Prostate gland (tissue), 2 donors: ENCODE data around the gene CEBPB.

Experiments used
- POLR2A ChIP-seq: fragments of 450-650 bp; IDR thresholded peaks from one replicate; pipeline ENCODE4 v1.6.1; 2016; ENCODE audit warnings: antibody characterized with exemption, mild to moderate bottlenecking
- POLR2AphosphoS5 ChIP-seq: sonication (generic); formaldehyde crosslinking; IDR thresholded peaks from one replicate; pipeline ENCODE4 v1.6.1; 2017; ENCODE audit warnings: antibody characterized with exemption
- TF ChIP-seq, protein P1 (sequence below), 4 experiments: fragments of 200-600 bp in 2 of 4; fragments of 450-650 bp in 2 of 4; sonication (generic) in 2 of 4; IDR thresholded peaks; 1 replicate in 3 of 4; 2 replicates in 1 of 4; pipeline ENCODE4 v1.5.1; 2016 to 2019; ENCODE audit warnings: antibody characterized with exemption in 4 of 4, mild to moderate bottlenecking in 2 of 4, moderate library complexity in 2 of 4

DNA sequence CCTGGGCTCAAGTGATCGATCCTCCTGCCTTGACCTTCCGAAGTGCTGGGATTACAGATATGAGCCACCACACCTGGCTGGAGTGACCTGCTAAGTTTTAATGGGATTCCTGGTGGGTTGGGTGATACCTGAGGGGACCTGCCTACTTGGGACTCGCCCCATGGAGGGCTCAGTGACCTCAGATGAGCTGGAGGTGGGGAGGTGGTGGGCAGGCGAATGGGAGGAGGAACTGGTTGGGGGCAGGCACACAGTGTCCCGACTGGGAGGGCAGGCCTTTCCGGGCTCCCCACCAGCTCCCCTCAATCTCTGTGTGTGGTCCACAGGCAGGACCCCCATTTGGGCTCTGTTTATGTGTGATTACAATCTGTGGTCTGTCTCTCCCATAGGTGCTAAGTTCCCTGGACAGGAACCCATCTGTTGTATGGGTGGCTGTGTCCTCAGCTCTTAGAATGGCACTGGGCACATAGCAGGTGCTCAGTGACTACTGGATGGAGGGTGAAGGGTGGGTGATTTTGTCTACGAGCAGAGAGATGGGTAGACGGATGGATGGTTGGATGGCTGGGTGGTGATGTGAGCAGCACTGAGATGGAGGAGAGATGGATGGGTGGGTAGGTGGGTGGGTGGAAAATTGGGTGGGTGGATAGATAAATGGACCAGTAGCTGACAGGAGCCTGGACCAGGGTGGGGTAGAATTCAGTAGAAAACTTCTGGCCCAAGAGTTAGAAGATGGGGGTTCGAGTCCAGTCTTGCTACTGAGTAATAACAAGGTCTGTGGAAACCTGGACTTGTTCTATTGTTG lies 23.8 kb downstream of the CEBPB start:
- no peak for TF ChIP-seq POLR2A
- TF ChIP-seq, protein P1, sequence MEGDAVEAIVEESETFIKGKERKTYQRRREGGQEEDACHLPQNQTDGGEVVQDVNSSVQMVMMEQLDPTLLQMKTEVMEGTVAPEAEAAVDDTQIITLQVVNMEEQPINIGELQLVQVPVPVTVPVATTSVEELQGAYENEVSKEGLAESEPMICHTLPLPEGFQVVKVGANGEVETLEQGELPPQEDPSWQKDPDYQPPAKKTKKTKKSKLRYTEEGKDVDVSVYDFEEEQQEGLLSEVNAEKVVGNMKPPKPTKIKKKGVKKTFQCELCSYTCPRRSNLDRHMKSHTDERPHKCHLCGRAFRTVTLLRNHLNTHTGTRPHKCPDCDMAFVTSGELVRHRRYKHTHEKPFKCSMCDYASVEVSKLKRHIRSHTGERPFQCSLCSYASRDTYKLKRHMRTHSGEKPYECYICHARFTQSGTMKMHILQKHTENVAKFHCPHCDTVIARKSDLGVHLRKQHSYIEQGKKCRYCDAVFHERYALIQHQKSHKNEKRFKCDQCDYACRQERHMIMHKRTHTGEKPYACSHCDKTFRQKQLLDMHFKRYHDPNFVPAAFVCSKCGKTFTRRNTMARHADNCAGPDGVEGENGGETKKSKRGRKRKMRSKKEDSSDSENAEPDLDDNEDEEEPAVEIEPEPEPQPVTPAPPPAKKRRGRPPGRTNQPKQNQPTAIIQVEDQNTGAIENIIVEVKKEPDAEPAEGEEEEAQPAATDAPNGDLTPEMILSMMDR (IDR thresholded peaks at IDR 0.05), result no peak
- TF ChIP-seq POLR2AphosphoS5, result no peak
